ENCODE data around the gene GTF2F2. TPM values are rescaled to one million over a fixed set of nuclear protein-coding genes. Genes with fewer than 3 reads are reported as not detected.

The GTF2F2 gene
- total and polyA plus RNA-seq, 10 donors, result 11.8 to 19.1 (median 16.4) TPM

DNA sequence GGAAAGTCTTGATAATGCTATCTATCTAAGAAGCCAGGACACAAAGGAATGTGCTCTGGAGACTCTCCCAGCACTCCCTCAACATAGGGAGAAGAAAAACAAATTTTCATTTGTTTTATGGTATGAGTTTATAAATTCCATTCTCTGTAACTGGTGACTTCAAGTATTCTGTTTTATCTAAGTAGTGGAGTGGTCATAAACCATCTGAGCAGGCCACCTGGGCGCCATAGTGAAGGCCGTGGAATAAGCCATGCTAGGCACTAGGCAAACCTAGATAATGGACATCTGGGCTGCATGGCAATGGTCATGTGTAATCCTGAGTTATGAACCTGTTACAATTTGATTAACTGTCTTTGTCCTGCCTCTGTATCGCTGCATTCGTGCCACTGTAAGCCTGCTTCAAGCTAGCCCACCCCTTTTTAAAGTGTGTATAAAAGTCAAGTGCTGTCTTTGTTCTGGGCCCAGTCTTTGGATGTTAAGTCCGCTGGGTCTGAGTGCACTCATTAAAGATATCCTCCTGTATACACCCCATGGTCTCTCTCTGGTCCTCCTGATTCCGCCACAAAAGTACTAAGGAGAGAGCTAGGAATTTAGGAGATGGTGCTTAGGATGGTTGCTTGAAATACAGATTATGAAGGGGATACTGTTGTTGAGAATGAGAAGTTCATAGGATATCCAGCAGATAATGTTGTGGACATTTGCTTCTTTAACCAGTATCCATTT lies 13.2 kb downstream of the GTF2F2 start:
- DNase-seq, result no peak
- no peak overlapping the region for H3K4me3 ChIP-seq
- H3K27me3 ChIP-seq (replicated peaks in 1 of 7), result no peaks in the 10 kb centered on the region
- H3K36me3 ChIP-seq, result peaks cover 0 to 21% (median 8%) of the 10 kb centered on the region in 6 donors
- peaks cover 0 to 39% (median 7%) of the 10 kb centered on the region in 6 donors for H3K4me1 ChIP-seq
- peaks cover 0 to 32% (median 19%) of the 10 kb centered on the region in 8 donors for H3K9me3 ChIP-seq
- WGBS, 5 donors, result 93 to 99% (median 97%) methylated on average over 6 of the region's 6 CpGs
- intact Hi-C loops (cut with DNase I; ENCODE audit: low total_unique reads), result no loop called here
- TF ChIP-seq POLR2AphosphoS5 (IDR thresholded peaks at IDR 0.05) (no peak), POLR2A (IDR thresholded peaks at IDR 0.05) (no peak)
- TF ChIP-seq, protein P1, sequence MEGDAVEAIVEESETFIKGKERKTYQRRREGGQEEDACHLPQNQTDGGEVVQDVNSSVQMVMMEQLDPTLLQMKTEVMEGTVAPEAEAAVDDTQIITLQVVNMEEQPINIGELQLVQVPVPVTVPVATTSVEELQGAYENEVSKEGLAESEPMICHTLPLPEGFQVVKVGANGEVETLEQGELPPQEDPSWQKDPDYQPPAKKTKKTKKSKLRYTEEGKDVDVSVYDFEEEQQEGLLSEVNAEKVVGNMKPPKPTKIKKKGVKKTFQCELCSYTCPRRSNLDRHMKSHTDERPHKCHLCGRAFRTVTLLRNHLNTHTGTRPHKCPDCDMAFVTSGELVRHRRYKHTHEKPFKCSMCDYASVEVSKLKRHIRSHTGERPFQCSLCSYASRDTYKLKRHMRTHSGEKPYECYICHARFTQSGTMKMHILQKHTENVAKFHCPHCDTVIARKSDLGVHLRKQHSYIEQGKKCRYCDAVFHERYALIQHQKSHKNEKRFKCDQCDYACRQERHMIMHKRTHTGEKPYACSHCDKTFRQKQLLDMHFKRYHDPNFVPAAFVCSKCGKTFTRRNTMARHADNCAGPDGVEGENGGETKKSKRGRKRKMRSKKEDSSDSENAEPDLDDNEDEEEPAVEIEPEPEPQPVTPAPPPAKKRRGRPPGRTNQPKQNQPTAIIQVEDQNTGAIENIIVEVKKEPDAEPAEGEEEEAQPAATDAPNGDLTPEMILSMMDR (IDR thresholded peaks at IDR 0.05 in 8 of 11, conservative IDR thresholded peaks at IDR 0.05 in 3 of 11), result no peak
- H3K27ac ChIP-seq, result peak overlapping the region in 3 of 8 donors; percentile 47 to 79 (median 76)

DNA sequence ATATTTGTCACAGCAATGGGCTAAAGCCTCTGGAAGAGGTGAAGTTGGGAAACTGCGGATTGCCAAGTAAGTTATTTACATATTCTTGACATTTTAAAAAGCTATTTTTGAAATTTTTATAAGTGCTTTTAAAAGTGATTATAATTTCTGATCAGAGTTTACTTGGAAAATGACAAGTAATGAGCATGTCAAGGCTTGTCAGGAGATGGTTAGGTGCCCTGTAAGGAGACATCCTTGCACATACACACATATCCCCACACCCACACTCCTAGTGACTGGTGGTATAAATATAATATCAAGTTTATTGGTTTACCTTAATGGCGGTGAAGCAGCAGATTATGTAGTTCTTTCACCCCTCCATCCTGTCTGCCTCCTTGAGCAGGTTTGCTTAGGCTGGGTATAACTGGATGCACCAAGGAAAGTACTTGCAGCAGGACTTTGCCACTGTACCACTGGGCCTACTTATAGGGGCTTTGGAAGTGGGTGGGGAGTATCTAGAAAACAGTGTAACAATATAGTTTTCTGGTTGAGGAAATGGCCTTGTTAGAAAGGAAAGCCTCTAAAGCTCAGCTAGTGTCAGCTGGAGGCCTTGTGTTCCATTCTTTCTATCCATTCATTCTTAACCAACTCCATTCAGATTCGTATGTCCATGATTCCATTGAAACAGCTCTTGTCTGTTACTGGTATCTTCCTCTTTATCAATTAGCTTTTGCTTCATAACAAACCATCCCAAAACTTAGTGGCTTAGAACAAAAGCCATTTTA lies 16.6 kb downstream of the GTF2F2 start:
- 88 to 97% (median 89%) methylated on average over 3 of the region's 3 CpGs for WGBS, 5 donors

DNA sequence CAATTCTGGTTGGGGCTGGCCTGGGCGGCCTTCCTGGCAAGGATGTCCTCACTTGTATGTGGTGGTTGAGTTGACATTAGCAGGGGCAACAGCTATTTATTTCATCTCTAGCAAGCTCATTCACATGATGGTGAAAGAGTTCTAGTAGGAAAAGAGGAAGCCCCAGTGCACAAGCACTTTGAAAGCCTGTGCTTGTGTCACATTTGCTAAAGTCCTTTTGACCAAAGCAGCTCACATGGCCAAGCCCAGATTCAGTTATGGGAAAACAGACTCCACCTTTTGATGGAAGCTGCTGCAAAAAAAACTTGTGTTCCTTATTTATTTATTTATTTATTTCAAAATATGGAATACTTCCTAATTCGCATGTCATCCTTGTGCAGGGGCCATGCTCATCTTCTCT lies 17.2 kb downstream of the GTF2F2 start:
- intact Hi-C loops (cut with DNase I; ENCODE audit: low total_unique reads), result no loop called here
- Histone ChIP-seq H3K9me3 (peaks cover 0 to 22% (median 16%) of the 10 kb centered on the region in 8 donors), H3K4me3 (no peak overlapping the region), H3K27ac (peak overlapping the region in 4 of 8 donors; percentile 14 to 39 (median 27)), H3K36me3 (peaks cover 0 to 39% (median 9%) of the 10 kb centered on the region in 6 donors), H3K4me1 (peaks cover 0 to 22% (median 5%) of the 10 kb centered on the region in 6 donors), H3K27me3 (replicated peaks in 1 of 7) (no peaks in the 10 kb centered on the region)
- no peak for DNase-seq
- 68 to 93% (median 86%) methylated on average over 2 of the region's 2 CpGs for WGBS, 5 donors
- TF ChIP-seq POLR2A (IDR thresholded peaks at IDR 0.05) (no peak), POLR2AphosphoS5 (IDR thresholded peaks at IDR 0.05) (no peak)
- TF ChIP-seq, protein P1 (IDR thresholded peaks at IDR 0.05 in 8 of 11, conservative IDR thresholded peaks at IDR 0.05 in 3 of 11), result no peak

More for the DNA sequence above, 16.6 kb downstream of the GTF2F2 start:
- TF ChIP-seq POLR2AphosphoS5 (IDR thresholded peaks at IDR 0.05) (no peak), POLR2A (IDR thresholded peaks at IDR 0.05) (no peak)
- TF ChIP-seq, protein P1 (IDR thresholded peaks at IDR 0.05 in 8 of 11, conservative IDR thresholded peaks at IDR 0.05 in 3 of 11), result no peak
- Histone ChIP-seq H3K4me1 (peaks cover 0 to 28% (median 7%) of the 10 kb centered on the region in 6 donors), H3K9me3 (peaks cover 0 to 28% (median 19%) of the 10 kb centered on the region in 8 donors), H3K27ac (peak overlapping the region in 4 of 8 donors; percentile 14 to 39 (median 27)), H3K4me3 (no peak overlapping the region), H3K27me3 (replicated peaks in 1 of 7) (no peaks in the 10 kb centered on the region), H3K36me3 (peaks cover 0 to 39% (median 9%) of the 10 kb centered on the region in 6 donors)
- DNase-seq, result no peak
- intact Hi-C loops (cut with DNase I; ENCODE audit: low total_unique reads), result no loop called here

DNA sequence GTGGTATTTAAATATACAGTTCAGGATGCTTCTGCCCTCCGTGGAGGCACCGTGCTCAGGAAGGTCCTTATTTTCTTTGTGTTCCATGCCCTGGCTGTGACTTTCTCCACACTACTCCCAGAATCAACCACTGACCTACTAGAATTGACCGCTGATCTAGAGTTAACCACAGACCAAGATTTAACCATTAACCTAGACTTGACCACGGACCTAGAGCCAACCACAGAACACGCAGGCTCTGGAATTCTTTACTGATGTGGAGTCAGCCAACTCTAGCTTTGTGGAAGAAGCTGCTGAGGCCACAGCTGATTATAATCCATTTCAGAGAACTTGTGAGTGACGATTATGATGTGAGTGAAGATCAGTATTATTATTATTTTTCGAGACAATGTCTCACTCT lies 18.0 kb downstream of the GTF2F2 start:
- H3K27ac ChIP-seq, result no peak overlapping the region
- TF ChIP-seq POLR2A (IDR thresholded peaks at IDR 0.05), result no peak
- TF ChIP-seq, protein P1 (IDR thresholded peaks at IDR 0.05 in 8 of 11, conservative IDR thresholded peaks at IDR 0.05 in 3 of 11), result no peak
- no peak for TF ChIP-seq POLR2AphosphoS5 (IDR thresholded peaks at IDR 0.05)
- peaks cover 0 to 39% (median 9%) of the 10 kb centered on the region in 6 donors for H3K36me3 ChIP-seq
- H3K4me3 ChIP-seq, result no peak overlapping the region
- intact Hi-C loops (cut with DNase I; ENCODE audit: low total_unique reads), result no loop called here
- no peak for DNase-seq
- H3K27me3 ChIP-seq (replicated peaks in 1 of 7), result no peaks in the 10 kb centered on the region
- H3K4me1 ChIP-seq, result peaks cover 0 to 15% (median under 1%) of the 10 kb centered on the region in 6 donors
- WGBS, 5 donors, result 93 to 96% (median 94%) methylated on average over 7 of the region's 7 CpGs
- peaks cover 0 to 15% (median 10%) of the 10 kb centered on the region in 8 donors for H3K9me3 ChIP-seq

Measured in spleen (tissue), 11 donors.